GM18517 (cell line): ENCODE data around the gene HNRNPA3.
"Not testable (repeated sequence)": the region's sequence is repeated elsewhere in the genome, so short reads cannot be mapped to it uniquely, and the experiment has no call there.

Experiments
- ATAC-seq: cut with Tn5 transposase; IDR thresholded peaks from one replicate; pipeline ENCODE4 v1.9.1; 2021; ENCODE audit warnings: mild to moderate bottlenecking, moderate library complexity; ENCODE audit not compliant: unreplicated experiment

Gene HNRNPA3

GRCh38 chr2:177232098-177232704 is 19.6 kb downstream of the HNRNPA3 start:
- no peak for ATAC-seq

GRCh38 chr2:177234267-177234666 is 21.7 kb downstream of the HNRNPA3 start:
- ATAC-seq = no peak

- no peak for ATAC-seq
Measured at GRCh38 chr2:177235855-177236437, 23.4 kb downstream of the HNRNPA3 start.

GRCh38 chr2:177237932-177238331 is 25.3 kb downstream of the HNRNPA3 start:
- no peak for ATAC-seq

- no peak for ATAC-seq
Measured at GRCh38 chr2:177239053-177239452, 26.5 kb downstream of the HNRNPA3 start.

GRCh38 chr2:177239932-177240630 is 27.5 kb downstream of the HNRNPA3 start:
- peak; percentile 44 for ATAC-seq

GRCh38 chr2:177241711-177242120 is 29.1 kb downstream of the HNRNPA3 start:
- no peak for ATAC-seq

GRCh38 chr2:177242121-177242987 is 29.8 kb downstream of the HNRNPA3 start:
- ATAC-seq = no peak

- ATAC-seq = no peak
Measured at GRCh38 chr2:177243073-177243472, 30.5 kb downstream of the HNRNPA3 start.

- ATAC-seq = no peak
Measured at GRCh38 chr2:177243476-177243875, 30.9 kb downstream of the HNRNPA3 start.

GRCh38 chr2:177244244-177244771 is 31.7 kb downstream of the HNRNPA3 start:
- no peak for ATAC-seq

GRCh38 chr2:177245010-177245422 is 32.4 kb downstream of the HNRNPA3 start:
- no peak for ATAC-seq

- no peak for ATAC-seq
Measured at GRCh38 chr2:177246000-177246399, 33.4 kb downstream of the HNRNPA3 start.

- ATAC-seq = not testable (repeated sequence)
Measured at GRCh38 chr2:177246523-177247030, 34.0 kb downstream of the HNRNPA3 start.

GRCh38 chr2:177247693-177248262 is 35.2 kb downstream of the HNRNPA3 start:
- no peak for ATAC-seq

GRCh38 chr2:177249038-177249437 is 36.4 kb downstream of the HNRNPA3 start:
- no peak for ATAC-seq

GRCh38 chr2:177250461-177250860 is 37.9 kb downstream of the HNRNPA3 start:
- ATAC-seq = no peak

GRCh38 chr2:177251165-177251542 is 38.6 kb downstream of the HNRNPA3 start:
- no peak for ATAC-seq

GRCh38 chr2:177252808-177253531 is 40.4 kb downstream of the HNRNPA3 start:
- ATAC-seq = no peak

GRCh38 chr2:177253704-177254103 is 41.1 kb downstream of the HNRNPA3 start:
- ATAC-seq = no peak
